ENCODE measurements around the gene UGT1A9. TPM values are rescaled to one million over a fixed set of nuclear protein-coding genes. Genes with fewer than 3 reads are reported as not detected.

Gene UGT1A9
- polyA plus RNA-seq, 1 of the 3 experiments (the other 2 are of a cell fraction): not detected

DNA sequence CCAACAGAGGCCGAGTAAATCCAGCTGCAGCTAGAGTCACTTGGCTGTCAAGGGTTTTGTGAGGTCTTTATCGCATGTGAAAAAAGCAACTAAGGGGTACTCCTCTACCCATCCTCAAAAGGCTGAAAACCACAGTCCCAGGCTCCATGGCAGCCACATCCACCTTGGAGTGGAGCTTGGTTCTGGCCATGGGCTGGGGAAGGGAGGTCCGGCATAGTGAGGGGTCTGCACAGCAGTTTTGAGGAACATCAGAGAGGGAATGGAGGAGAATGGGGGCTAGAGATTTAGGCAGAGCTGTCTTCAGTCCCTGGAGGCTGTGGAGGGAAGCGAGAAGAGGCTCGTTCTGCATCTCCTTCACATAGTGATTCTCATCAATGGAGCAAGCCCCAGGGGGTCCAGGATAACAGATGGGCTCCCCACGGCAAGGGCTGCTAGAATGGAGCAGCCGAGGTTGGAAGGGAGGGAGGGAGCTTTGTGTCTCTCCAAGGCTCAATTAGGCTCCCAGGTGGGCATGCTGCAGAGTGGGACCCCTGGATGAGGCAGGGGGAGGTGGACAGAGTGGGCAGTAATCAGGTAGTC, 127.5 kb downstream of the UGT1A9 start (continued):
- TF ChIP-seq, protein P1, sequence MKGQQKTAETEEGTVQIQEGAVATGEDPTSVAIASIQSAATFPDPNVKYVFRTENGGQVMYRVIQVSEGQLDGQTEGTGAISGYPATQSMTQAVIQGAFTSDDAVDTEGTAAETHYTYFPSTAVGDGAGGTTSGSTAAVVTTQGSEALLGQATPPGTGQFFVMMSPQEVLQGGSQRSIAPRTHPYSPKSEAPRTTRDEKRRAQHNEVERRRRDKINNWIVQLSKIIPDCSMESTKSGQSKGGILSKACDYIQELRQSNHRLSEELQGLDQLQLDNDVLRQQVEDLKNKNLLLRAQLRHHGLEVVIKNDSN (IDR thresholded peaks at IDR 0.05; ENCODE audit: borderline replicate concordance, low read depth): no peak
- no peak for TF ChIP-seq FOXJ3 (CRISPR knock-in tag; IDR thresholded peaks at IDR 0.05)

DNA sequence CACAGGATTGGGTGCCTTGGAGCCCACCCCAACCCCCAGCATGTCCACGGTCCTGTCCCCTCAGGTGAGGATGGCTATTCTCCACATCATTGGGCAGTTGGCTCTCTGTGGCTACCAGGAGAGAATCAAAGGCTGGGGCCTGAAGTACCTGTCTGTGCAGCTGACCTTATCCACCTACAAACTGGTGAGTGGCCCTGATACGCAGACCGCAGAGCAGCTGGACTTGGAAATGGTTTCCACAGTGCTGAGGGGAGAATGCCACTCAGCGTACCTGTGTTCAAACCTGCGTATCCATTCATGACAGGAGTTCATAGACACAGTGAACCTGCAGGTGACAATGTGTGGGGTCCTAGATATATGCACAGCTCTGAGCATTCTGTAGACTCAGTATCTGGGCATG, 128.0 kb downstream of the UGT1A9 start:
- no peaks in the 10 kb centered on the region for H3K9me3 ChIP-seq
- no peak overlapping the region for H2AFZ ChIP-seq (ENCODE audit: low read depth)
- no peak overlapping the region for H3K27ac ChIP-seq (ENCODE audit: low read depth in 2 of 2, low read length in 1 of 2)
- no peak overlapping the region for H3K4me2 ChIP-seq
- no peak overlapping the region for H3K9ac ChIP-seq
- CTCF ChIA-PET: interaction anchor here (0.5 kb wide), 1 partner anchor 1083 kb away, joined by 3 read pairs; no protein-coding TSS in a partner anchor
- H3K4me3 ChIP-seq (ENCODE audit: low read depth in 2 of 2, low read length in 1 of 2): no peak overlapping the region
- DNase-seq: no peak
- H3K9me2 ChIP-seq: no peaks in the 10 kb centered on the region
- H3K79me2 ChIP-seq (ENCODE audit: insufficient read depth): no peaks in the 10 kb centered on the region
- no peaks in the 10 kb centered on the region for H3K27me3 ChIP-seq (ENCODE audit: insufficient read depth)
- no peaks in the 10 kb centered on the region for H3K4me1 ChIP-seq (ENCODE audit: control insufficient read depth in 1 of 2, insufficient read depth in 2 of 2, low read depth in 1 of 2, low read length in 1 of 2)
- TF ChIP-seq MXI1 (IDR thresholded peaks at IDR 0.05; ENCODE audit: low read depth, low read length): no peak
- no peak for TF ChIP-seq FOXM1 (IDR thresholded peaks at IDR 0.05; ENCODE audit: low read depth)
- no peak for TF ChIP-seq TAF1 (IDR thresholded peaks at IDR 0.05; ENCODE audit: borderline replicate concordance, low read depth, low read length)
- TF ChIP-seq RCOR1 (IDR thresholded peaks at IDR 0.05; ENCODE audit: low read length): no peak
- TF ChIP-seq JUND (IDR thresholded peaks at IDR 0.05): no peak
- TF ChIP-seq POLR2AphosphoS5 (IDR thresholded peaks at IDR 0.05; ENCODE audit: low read depth, low read length): no peak
- no peak for TF ChIP-seq CHD2 (IDR thresholded peaks at IDR 0.05; ENCODE audit: low read length, partially characterized antibody)
- TF ChIP-seq YY1 (IDR thresholded peaks at IDR 0.05; ENCODE audit: low read depth): no peak
- TF ChIP-seq, protein P2, sequence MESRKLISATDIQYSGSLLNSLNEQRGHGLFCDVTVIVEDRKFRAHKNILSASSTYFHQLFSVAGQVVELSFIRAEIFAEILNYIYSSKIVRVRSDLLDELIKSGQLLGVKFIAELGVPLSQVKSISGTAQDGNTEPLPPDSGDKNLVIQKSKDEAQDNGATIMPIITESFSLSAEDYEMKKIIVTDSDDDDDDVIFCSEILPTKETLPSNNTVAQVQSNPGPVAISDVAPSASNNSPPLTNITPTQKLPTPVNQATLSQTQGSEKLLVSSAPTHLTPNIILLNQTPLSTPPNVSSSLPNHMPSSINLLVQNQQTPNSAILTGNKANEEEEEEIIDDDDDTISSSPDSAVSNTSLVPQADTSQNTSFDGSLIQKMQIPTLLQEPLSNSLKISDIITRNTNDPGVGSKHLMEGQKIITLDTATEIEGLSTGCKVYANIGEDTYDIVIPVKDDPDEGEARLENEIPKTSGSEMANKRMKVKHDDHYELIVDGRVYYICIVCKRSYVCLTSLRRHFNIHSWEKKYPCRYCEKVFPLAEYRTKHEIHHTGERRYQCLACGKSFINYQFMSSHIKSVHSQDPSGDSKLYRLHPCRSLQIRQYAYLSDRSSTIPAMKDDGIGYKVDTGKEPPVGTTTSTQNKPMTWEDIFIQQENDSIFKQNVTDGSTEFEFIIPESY (IDR thresholded peaks at IDR 0.05; ENCODE audit: borderline replicate concordance, low read depth): no peak
- no peak for TF ChIP-seq FOSL2 (IDR thresholded peaks at IDR 0.05; ENCODE audit: borderline replicate concordance, low read depth)
- TF ChIP-seq FOXJ3 (CRISPR knock-in tag; IDR thresholded peaks at IDR 0.05): no peak
- no peak for TF ChIP-seq PBX3 (IDR thresholded peaks at IDR 0.05)
- no peaks in the 10 kb centered on the region for H4K20me1 ChIP-seq (ENCODE audit: insufficient read depth)
- H3K36me3 ChIP-seq (replicated peaks in 1 of 2; ENCODE audit: control insufficient read depth in 1 of 2, insufficient read depth in 2 of 2, low read length in 1 of 2): no peaks in the 10 kb centered on the region
- POLR2A ChIA-PET: no interaction called here
- WGBS (ENCODE audit: low lambda C conversion rate): 34% methylated on average over 3 of the region's 5 CpGs
- no peaks in the 10 kb centered on the region for H3F3A ChIP-seq (replicated peaks; ENCODE audit: insufficient read depth)
